ENCODE measurements around the gene HHAT.

GRCh38 chr1:210691039-210691610, 362.4 kb downstream of the HHAT start:
- TF ChIP-seq CTCF (IDR thresholded peaks at IDR 0.05) (no peak), POLR2A (IDR thresholded peaks at IDR 0.05) (no peak)

Measured in esophagus squamous epithelium (tissue), 4 donors.